Dedifferentiated amniotic fluid mesenchymal stem cell (primary cell): ENCODE measurements around the gene C19orf25.
A peak's percentile ranks its signal among the peaks of the same experiment; 100 is the strongest.
"Not testable (repeated sequence)": the region's sequence is repeated elsewhere in the genome, so short reads cannot be mapped to it uniquely, and the experiment has no call there.

Experiments
- DNase-seq: peaks from one replicate; pipeline ENCODE4 v3.0.0-alpha.2; 2016; ENCODE audit errors: extremely low spot score

Gene C19orf25

GRCh38 chr19:1478934-1479707 lies at the start of gene C19orf25:
Gene C19orf25, minus strand, starts transcription at chr19:1479215. Its CDS starts 312 bp downstream, at chr19:1478903.
- DNase-seq, result peak; percentile 90

- no peak for DNase-seq
Observed at GRCh38 chr19:1527650-1528309, 48.8 kb upstream of the C19orf25 start.

- DNase-seq, result no peak
Observed at GRCh38 chr19:1526979-1527649, 48.1 kb upstream of the C19orf25 start.

DNA sequence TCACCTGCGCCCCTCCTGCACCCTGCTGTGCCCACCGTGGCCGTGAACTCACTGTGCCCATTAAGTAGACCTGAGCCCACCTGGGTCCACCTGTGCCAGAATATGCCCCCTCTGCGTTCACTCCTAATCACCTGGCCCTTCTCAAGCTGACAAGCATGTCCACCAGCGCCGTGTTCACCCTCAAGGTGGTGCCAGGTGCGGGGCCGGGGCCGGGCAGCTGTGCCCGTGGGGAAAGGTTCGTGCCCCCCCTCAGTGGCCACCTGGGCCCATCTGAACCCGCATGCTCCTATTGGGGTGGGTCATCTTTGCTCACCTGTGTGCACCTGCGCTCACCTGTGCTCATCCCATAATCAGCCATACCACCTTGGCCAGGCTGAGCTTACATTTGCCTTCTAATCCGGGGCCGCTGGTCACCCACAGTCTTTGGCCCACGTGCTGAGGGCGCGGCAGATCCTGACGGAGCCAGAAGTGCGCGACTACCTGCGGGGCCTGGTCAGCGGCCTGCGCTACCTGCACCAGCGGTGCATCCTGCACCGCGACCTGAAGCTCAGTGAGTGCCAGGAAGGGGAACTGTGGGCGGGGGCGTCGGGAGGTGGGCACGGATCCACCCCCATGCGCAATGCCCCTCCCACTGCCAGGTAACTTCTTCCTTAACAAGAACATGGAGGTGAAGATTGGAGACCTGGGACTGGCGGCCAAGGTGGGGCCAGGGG lies 47.2 kb upstream of the C19orf25 start:
- DNase-seq, result no peak

DNA sequence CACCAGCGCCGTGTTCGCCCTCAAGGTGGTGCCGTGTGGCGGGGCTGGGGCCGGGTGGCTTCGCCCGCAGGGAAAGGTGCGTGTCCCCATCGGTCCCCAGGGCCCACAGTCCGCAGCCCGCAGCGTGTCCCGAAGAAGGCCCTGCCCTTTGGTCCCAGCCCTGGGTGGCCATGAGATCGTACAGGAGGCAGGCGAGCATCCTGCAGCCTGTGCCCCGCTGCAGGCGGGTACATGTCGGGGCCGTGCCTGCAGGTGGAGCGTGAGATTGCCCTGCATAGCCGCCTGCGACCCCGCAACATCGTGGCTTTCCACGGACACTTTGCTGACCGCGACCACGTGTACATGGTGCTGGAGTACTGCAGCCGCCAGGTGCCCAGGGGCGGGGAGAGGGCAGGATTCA lies 46.3 kb upstream of the C19orf25 start:
- no peak for DNase-seq

- no peak for DNase-seq
Observed at GRCh38 chr19:1524972-1525325, 45.9 kb upstream of the C19orf25 start.

- DNase-seq, result no peak
Observed at GRCh38 chr19:1524287-1524971, 45.4 kb upstream of the C19orf25 start.

GRCh38 chr19:1523412-1524286 lies 44.6 kb upstream of the C19orf25 start, which contains the start of gene PLK5:
Gene PLK5, plus strand, starts transcription at chr19:1524077. Its CDS starts 2,920 bp downstream, at chr19:1526997.
- no peak for DNase-seq

DNA sequence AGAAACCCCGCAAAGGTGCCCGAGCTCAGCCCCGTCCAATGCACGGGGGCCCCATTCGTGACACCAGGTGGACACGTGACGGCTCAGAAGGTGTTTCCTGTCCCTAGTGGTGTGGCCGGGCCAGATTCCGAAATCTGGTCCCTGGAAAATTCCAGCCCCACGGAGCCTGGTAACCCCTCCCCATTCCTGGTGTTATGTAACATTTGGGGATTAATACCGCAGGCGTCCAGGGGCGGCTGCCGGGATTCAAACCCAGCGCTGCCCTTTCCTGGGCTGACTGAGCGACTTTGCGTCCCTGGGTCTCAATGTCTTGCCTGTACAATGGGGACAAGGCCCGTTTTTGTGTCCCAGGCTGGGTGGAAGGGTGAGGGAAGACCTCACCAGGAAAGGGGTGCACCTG lies 43.8 kb upstream of the C19orf25 start:
- no peak for DNase-seq

DNA sequence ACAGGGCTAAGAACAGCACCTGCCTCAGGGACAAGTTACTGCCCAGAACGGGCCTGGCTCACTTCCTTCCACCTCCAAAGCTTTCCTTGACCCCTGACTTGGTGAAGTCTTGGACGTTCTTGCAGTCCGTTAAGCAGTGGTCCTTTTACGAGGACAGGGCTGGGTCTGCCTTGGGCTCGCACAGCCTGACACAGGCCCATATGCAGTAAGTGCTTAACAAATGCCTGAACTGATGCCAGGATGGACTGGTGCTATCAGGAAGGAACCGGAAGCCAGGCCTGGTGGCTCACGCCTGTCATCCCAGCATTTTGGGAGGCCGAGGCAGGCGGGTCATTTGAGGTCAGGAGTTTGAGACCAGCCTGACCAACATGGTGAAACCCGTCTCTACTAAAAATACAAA lies 43.0 kb upstream of the C19orf25 start:
- DNase-seq, result no peak

GRCh38 chr19:1521636-1522035 lies 42.6 kb upstream of the C19orf25 start:
- no peak for DNase-seq

GRCh38 chr19:1520203-1520780 lies 41.3 kb upstream of the C19orf25 start:
- DNase-seq, result no peak

- DNase-seq, result not testable (repeated sequence)
Observed at GRCh38 chr19:1519802-1520201, 40.8 kb upstream of the C19orf25 start.

GRCh38 chr19:1518471-1518870 lies 39.5 kb upstream of the C19orf25 start:
- no peak for DNase-seq

- no peak for DNase-seq
Observed at GRCh38 chr19:1516395-1516753, 37.4 kb upstream of the C19orf25 start.

GRCh38 chr19:1514986-1515721 lies 36.1 kb upstream of the C19orf25 start:
- DNase-seq, result no peak

DNA sequence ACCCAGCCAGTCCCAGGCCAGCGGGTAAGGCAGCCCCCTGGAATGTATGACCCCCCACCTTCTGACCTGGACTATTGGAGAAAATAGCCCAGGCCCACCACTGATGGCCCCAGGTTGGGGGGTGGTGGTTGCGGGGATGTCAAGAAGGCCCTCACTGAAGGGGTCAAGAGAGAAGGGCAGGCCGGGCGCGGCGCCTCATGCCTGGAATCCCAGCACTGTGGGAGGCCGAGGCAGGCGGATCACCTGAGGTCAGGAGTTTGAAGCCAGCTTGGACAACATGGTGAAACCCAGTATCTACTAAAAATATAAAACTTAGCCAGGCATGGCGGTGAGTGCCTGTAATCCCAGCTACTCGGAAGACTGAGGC lies 35.3 kb upstream of the C19orf25 start:
- DNase-seq, result no peak

- DNase-seq, result peak; percentile 55
Observed at GRCh38 chr19:1513499-1514294, 34.7 kb upstream of the C19orf25 start.
